Measurements from ENCODE around the gene THPO.
A peak's percentile ranks its signal among the peaks of the same experiment; 100 is the strongest.

THPO gene

DNA sequence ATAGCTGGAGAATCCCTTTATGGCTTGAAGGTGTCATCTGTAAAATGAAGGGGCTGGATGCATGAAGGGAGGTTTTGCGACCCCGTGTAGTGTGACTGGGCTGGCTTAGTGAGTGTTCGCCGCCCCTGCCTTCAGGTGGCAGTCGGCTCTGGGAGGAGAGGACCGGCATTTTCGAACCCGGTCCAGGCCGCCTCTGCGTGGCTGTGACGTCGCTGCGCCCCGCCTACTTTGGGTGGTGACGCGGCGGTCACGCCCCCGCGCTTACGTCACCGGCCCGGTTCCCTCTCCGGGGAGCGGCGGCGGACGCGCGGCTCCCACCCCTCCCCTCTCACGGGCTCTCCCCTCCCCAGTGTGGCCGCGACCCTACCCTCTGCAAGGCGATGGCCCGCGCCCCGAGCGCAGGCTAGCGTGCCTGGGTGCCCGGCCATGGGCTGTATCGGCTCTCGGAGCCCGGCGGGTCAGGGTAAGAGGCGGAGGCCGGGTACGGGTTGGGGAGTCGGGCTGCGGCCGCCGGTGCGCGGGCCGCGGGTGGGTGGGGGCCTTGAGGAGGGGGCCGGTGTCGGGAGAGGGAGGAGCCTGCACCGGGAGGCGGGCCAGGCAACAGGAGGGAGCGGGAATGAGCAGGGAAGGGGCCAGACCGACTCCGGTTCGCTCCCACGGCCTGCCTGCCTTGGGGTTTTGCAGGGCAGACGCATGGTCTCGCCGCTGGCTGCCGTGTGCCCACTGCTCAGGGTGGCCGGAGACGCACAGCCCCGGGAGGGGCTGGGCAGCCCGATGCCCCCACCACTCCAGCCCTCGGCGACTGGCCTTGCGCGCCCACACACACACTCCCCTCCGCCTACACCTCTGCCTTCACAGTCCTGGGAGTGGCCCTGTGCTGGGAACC lies 42.1 kb downstream of the THPO start:
- TF ChIP-seq, protein P1, sequence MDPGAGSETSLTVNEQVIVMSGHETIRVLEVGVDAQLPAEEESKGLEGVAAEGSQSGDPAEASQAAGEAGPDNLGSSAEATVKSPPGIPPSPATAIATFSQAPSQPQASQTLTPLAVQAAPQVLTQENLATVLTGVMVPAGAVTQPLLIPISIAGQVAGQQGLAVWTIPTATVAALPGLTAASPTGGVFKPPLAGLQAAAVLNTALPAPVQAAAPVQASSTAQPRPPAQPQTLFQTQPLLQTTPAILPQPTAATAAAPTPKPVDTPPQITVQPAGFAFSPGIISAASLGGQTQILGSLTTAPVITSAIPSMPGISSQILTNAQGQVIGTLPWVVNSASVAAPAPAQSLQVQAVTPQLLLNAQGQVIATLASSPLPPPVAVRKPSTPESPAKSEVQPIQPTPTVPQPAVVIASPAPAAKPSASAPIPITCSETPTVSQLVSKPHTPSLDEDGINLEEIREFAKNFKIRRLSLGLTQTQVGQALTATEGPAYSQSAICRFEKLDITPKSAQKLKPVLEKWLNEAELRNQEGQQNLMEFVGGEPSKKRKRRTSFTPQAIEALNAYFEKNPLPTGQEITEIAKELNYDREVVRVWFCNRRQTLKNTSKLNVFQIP (CRISPR knock-in tag; IDR thresholded peaks at IDR 0.05; ENCODE audit: borderline replicate concordance, low read depth) = no peak
- TF ChIP-seq, protein P2, sequence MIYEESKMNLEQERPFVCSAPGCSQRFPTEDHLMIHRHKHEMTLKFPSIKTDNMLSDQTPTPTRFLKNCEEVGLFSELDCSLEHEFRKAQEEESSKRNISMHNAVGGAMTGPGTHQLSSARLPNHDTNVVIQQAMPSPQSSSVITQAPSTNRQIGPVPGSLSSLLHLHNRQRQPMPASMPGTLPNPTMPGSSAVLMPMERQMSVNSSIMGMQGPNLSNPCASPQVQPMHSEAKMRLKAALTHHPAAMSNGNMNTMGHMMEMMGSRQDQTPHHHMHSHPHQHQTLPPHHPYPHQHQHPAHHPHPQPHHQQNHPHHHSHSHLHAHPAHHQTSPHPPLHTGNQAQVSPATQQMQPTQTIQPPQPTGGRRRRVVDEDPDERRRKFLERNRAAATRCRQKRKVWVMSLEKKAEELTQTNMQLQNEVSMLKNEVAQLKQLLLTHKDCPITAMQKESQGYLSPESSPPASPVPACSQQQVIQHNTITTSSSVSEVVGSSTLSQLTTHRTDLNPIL (CRISPR knock-in tag; IDR thresholded peaks at IDR 0.05; ENCODE audit: low read depth) = 0 out of 2 replicates have a peak, but pooled peaks have one; percentile 20
- TF ChIP-seq, protein P3, sequence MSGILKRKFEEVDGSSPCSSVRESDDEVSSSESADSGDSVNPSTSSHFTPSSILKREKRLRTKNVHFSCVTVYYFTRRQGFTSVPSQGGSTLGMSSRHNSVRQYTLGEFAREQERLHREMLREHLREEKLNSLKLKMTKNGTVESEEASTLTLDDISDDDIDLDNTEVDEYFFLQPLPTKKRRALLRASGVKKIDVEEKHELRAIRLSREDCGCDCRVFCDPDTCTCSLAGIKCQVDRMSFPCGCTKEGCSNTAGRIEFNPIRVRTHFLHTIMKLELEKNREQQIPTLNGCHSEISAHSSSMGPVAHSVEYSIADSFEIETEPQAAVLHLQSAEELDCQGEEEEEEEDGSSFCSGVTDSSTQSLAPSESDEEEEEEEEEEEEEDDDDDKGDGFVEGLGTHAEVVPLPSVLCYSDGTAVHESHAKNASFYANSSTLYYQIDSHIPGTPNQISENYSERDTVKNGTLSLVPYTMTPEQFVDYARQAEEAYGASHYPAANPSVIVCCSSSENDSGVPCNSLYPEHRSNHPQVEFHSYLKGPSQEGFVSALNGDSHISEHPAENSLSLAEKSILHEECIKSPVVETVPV (CRISPR knock-in tag; IDR thresholded peaks at IDR 0.05) = no peak
- TF ChIP-seq GLIS3 (CRISPR knock-in tag; IDR thresholded peaks at IDR 0.05) (peak; percentile 4; the same call in 1 of the 2 replicates), SNAI2 (CRISPR knock-in tag; IDR thresholded peaks at IDR 0.05) (no peak), ARNTL (CRISPR knock-in tag; IDR thresholded peaks at IDR 0.05; ENCODE audit: borderline replicate concordance, low read depth) (no peak), ZFP3 (CRISPR knock-in tag; IDR thresholded peaks at IDR 0.05) (peak; percentile 72), ZNF8 (CRISPR knock-in tag; IDR thresholded peaks at IDR 0.05) (no peak), ESRRG (CRISPR knock-in tag; IDR thresholded peaks at IDR 0.05) (no peak), TOX (CRISPR knock-in tag; IDR thresholded peaks at IDR 0.05; ENCODE audit: borderline replicate concordance) (no peak), CSDC2 (CRISPR knock-in tag; IDR thresholded peaks at IDR 0.05) (no peak), BACH2 (CRISPR knock-in tag; IDR thresholded peaks at IDR 0.05; ENCODE audit: borderline replicate concordance) (no peak), ZC3H10 (CRISPR knock-in tag; IDR thresholded peaks at IDR 0.05) (no peak), PPARA (CRISPR knock-in tag; IDR thresholded peaks at IDR 0.05; ENCODE audit: borderline replicate concordance) (no peak), RARB (CRISPR knock-in tag; IDR thresholded peaks at IDR 0.05) (no peak), ZFP30 (CRISPR knock-in tag; IDR thresholded peaks at IDR 0.05) (no peak), OSR1 (CRISPR knock-in tag; IDR thresholded peaks at IDR 0.05) (no peak), ZNF565 (CRISPR knock-in tag; conservative IDR thresholded peaks at IDR 0.05; ENCODE audit: low read depth) (no peak), ISL1 (CRISPR knock-in tag; IDR thresholded peaks at IDR 0.05) (no peak)
- TF ChIP-seq, protein P4, sequence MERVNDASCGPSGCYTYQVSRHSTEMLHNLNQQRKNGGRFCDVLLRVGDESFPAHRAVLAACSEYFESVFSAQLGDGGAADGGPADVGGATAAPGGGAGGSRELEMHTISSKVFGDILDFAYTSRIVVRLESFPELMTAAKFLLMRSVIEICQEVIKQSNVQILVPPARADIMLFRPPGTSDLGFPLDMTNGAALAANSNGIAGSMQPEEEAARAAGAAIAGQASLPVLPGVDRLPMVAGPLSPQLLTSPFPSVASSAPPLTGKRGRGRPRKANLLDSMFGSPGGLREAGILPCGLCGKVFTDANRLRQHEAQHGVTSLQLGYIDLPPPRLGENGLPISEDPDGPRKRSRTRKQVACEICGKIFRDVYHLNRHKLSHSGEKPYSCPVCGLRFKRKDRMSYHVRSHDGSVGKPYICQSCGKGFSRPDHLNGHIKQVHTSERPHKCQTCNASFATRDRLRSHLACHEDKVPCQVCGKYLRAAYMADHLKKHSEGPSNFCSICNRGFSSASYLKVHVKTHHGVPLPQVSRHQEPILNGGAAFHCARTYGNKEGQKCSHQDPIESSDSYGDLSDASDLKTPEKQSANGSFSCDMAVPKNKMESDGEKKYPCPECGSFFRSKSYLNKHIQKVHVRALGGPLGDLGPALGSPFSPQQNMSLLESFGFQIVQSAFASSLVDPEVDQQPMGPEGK (CRISPR knock-in tag; IDR thresholded peaks at IDR 0.05; ENCODE audit: borderline replicate concordance) = peak; percentile 71
- TF ChIP-seq, protein P5, sequence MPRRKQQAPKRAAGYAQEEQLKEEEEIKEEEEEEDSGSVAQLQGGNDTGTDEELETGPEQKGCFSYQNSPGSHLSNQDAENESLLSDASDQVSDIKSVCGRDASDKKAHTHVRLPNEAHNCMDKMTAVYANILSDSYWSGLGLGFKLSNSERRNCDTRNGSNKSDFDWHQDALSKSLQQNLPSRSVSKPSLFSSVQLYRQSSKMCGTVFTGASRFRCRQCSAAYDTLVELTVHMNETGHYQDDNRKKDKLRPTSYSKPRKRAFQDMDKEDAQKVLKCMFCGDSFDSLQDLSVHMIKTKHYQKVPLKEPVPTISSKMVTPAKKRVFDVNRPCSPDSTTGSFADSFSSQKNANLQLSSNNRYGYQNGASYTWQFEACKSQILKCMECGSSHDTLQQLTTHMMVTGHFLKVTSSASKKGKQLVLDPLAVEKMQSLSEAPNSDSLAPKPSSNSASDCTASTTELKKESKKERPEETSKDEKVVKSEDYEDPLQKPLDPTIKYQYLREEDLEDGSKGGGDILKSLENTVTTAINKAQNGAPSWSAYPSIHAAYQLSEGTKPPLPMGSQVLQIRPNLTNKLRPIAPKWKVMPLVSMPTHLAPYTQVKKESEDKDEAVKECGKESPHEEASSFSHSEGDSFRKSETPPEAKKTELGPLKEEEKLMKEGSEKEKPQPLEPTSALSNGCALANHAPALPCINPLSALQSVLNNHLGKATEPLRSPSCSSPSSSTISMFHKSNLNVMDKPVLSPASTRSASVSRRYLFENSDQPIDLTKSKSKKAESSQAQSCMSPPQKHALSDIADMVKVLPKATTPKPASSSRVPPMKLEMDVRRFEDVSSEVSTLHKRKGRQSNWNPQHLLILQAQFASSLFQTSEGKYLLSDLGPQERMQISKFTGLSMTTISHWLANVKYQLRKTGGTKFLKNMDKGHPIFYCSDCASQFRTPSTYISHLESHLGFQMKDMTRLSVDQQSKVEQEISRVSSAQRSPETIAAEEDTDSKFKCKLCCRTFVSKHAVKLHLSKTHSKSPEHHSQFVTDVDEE (CRISPR knock-in tag; IDR thresholded peaks at IDR 0.05) = no peak
- peak; percentile 51 for ATAC-seq

DNA sequence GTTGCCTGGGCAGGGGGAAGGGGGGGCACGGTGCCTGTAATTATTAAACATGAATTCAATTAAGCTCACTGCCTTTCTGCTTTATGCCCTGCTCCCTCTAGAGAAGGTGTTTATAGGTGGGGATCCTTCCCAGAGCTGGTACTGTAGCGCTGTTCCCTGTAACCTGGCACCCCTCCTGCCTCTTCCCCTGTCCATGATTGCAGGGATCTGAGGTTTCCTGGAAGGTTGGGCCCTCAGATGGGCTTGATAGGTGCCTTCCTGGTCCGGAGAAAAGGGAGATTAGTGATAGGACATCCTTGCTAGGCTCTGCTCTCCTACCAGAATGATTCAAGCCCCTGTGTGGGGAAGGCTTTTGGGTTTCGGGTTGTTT lies 42.7 kb downstream of the THPO start:
- TF ChIP-seq BACH2 (CRISPR knock-in tag; IDR thresholded peaks at IDR 0.05; ENCODE audit: borderline replicate concordance) = no peak
- TF ChIP-seq SNAI2 (CRISPR knock-in tag; IDR thresholded peaks at IDR 0.05) = no peak
- TF ChIP-seq ZNF70 (CRISPR knock-in tag; IDR thresholded peaks at IDR 0.05) = 0 out of 2 replicates have a peak, but pooled peaks have one; percentile 24
- TF ChIP-seq GLIS3 (CRISPR knock-in tag; IDR thresholded peaks at IDR 0.05) = no peak
- TF ChIP-seq ZNF8 (CRISPR knock-in tag; IDR thresholded peaks at IDR 0.05) = no peak
- TF ChIP-seq ARNTL (CRISPR knock-in tag; IDR thresholded peaks at IDR 0.05; ENCODE audit: borderline replicate concordance, low read depth) = no peak
- peak; percentile 1 for ATAC-seq

All from SK-N-SH treated with all-trans-retinoic acid at 6 μM for 48 hours (cell line).